ENCODE data around the gene NEUROD2.

- TF ChIP-seq CTCF (IDR thresholded peaks at IDR 0.05; ENCODE audit: poor library complexity, severe bottlenecking) (no peak), RAD21 (conservative IDR thresholded peaks at IDR 0.05) (no peak), EZH2 (IDR thresholded peaks at IDR 0.05; ENCODE audit: borderline replicate concordance, insufficient read depth, low read length, poor library complexity, severe bottlenecking) (peak; percentile 10), TAF1 (IDR thresholded peaks at IDR 0.05; ENCODE audit: low read depth) (no peak), EP300 (conservative IDR thresholded peaks at IDR 0.05; ENCODE audit: poor library complexity, severe bottlenecking) (no peak)
Observed at GRCh38 chr17:39627712-39628516, 20.2 kb upstream of the NEUROD2 start.

Measured in neural cell (in vitro differentiated cells).